ENCODE data around the gene LRRC25. TPM values are rescaled to one million over a fixed set of nuclear protein-coding genes. Genes with fewer than 3 reads are reported as not detected.

LRRC25 gene
- total RNA-seq, 4 donors from 2014 or later = 8.3 to 32.0 (median 18.7) TPM

DNA sequence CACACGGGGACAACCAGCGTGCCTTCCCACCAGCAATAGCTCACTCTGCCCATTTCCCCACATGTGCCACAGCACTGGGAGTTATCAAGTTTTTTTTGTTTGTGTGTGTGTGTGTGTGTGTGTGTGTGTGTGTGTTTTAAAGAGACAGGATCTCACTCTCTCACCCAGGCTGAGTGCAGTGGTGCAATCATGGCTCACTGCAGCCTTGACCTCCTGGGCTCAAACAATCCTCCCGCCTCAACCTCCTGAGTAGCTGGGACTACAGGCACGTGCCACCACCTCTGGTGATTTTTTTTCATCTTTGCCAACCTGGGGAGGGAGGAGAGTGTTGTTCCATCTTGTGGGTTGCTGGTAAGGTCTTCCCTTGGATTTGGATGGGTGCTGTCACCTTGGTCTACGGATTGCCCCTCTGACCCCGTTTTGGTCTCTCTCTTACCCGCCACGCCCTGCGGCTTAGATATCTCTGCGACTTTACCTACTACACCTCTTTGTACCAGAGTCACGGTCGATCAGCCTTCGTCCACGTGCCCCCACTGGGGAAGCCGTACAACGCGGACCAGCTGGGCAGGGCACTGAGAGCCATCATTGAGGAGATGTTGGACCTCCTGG, 34.4 kb downstream of the LRRC25 start:
- TF ChIP-seq, protein P1, sequence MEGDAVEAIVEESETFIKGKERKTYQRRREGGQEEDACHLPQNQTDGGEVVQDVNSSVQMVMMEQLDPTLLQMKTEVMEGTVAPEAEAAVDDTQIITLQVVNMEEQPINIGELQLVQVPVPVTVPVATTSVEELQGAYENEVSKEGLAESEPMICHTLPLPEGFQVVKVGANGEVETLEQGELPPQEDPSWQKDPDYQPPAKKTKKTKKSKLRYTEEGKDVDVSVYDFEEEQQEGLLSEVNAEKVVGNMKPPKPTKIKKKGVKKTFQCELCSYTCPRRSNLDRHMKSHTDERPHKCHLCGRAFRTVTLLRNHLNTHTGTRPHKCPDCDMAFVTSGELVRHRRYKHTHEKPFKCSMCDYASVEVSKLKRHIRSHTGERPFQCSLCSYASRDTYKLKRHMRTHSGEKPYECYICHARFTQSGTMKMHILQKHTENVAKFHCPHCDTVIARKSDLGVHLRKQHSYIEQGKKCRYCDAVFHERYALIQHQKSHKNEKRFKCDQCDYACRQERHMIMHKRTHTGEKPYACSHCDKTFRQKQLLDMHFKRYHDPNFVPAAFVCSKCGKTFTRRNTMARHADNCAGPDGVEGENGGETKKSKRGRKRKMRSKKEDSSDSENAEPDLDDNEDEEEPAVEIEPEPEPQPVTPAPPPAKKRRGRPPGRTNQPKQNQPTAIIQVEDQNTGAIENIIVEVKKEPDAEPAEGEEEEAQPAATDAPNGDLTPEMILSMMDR (IDR thresholded peaks at IDR 0.05; ENCODE audit: low read depth) = no peak

- TF ChIP-seq, protein P1 (IDR thresholded peaks at IDR 0.05; ENCODE audit: low read depth) = no peak
These were observed 35.8 kb downstream of the LRRC25 start for GRCh38 chr19:18361646-18362045.

DNA sequence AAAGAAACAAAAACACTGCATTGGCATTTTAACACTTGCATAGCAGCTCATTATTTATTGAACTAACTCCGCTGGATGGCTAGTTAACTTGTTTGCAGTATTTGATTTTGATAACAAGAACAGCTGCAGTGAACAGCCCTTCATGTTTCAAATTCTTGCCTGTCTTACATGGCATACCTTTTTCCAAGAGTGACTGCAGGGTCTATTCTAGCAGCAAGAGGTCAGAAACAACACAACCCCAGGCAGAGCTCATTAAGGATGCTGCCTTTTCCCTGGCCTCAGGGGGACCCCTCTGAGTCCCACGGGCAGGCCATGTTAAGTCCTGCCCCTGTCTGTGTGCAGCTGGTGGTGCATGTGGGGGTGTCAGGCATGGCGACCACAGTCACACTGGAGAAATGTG, 40.4 kb downstream of the LRRC25 start:
- TF ChIP-seq, protein P1 (IDR thresholded peaks at IDR 0.05; ENCODE audit: low read depth) = no peak

- TF ChIP-seq, protein P1 (IDR thresholded peaks at IDR 0.05; ENCODE audit: low read depth) = no peak
These were observed 43.9 kb downstream of the LRRC25 start for GRCh38 chr19:18353378-18354005.

DNA sequence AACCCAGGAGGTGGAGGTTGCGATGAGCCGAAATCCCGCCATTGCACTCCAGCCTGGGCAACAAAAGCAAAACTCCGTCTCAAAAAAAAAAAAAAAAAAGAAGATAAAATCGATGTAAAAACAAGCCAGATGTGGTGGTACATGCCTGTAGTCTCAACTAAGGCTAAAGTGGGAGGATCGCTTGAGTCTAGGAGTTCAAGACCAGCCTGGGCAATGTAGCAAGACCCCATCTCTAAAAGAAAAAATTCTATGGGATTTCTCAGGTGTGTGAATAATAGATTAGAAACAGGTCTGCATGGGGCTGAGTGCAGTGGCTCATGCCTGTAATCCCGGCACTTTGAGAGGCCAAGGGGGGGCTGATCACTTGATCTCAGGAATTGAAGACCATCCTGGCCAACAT, 45.9 kb downstream of the LRRC25 start:
- TF ChIP-seq, protein P1 (IDR thresholded peaks at IDR 0.05; ENCODE audit: low read depth) = no peak

GRCh38 chr19:18350490-18350889, 46.9 kb downstream of the LRRC25 start:
- TF ChIP-seq, protein P1 (IDR thresholded peaks at IDR 0.05; ENCODE audit: low read depth) = no peak

DNA sequence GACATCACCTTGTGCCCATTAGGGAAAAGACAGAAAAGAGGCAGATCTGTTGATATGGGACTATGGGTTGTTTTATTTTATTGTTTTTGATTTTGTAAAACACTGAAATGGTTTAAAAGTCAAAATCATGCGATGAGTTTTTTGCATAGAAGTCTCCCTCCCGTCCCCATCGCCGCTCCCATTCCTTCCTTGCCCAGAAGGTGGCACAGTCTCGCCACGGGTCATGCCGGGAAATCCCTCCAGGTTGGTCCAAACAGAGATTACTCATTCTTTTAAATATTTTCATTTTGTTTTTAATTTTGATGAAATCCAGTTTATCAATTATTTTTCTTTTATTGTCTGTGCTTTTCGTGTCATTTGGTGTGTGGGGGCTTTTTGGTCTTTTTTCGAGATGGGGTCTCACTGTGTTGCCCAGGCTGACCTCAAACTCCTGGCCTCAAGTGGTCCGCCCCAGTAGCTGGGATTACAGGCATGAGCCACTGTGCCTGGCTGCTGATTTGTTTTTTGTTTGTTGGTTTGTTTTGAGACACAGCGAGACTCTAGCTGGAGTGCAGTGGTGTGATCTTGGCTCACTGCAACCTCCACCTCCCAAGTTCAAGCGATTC, 47.8 kb downstream of the LRRC25 start:
- TF ChIP-seq, protein P1 (IDR thresholded peaks at IDR 0.05; ENCODE audit: low read depth) = no peak

Data from subcutaneous adipose tissue (tissue), 4 donors.